Endothelial cell of umbilical vein (primary cell): ENCODE data around the gene KCNK1. TPM values are rescaled to one million over a fixed set of nuclear protein-coding genes. Genes with fewer than 3 reads are reported as not detected.

Source experiments
- BruUV-seq: library from RNA; stranded (reverse); fragments of 400-500 nt; replicated peaks from 2 replicates; lab custom pipeline; 2021; lab: Mats Ljungman, UMichigan
- CTCF ChIA-PET: fragments of 300-600, 350-600 bp; sonication (Branson Sonifier 250); formaldehyde crosslinking; loops from one replicate; lab custom pipeline; 2021; ENCODE audit warnings: antibody characterized with exemption, inconsistent platforms; lab: Charles Lee
- POLR2A ChIA-PET: fragments of 300-600, 350-600 bp; sonication (Branson Sonifier 250); formaldehyde crosslinking; loops from one replicate; lab custom pipeline; 2021; ENCODE audit warnings: antibody characterized with exemption, inconsistent platforms; lab: Charles Lee
- DNase-seq: peaks from one replicate; pipeline ENCODE4 v3.0.0-alpha.2; 2011; ENCODE audit warnings: low read depth, low spot score
- FAIRE-seq: peaks from 2 replicates; lab custom pipeline; 2011; peaks lifted over from hg19 to GRCh38; lab: Jason Lieb, UNC
- H2AFZ ChIP-seq: 2 replicates; pipeline ENCODE4 v1.6.0; 2012; ENCODE audit warnings: low read depth, low read length, control low read depth, inconsistent platforms
- H3K27ac ChIP-seq: 2 replicates; pipeline ENCODE4 v1.5.1; 2011; ENCODE audit warnings: low read depth, mild to moderate bottlenecking, control low read depth, low read length, moderate library complexity; ENCODE audit not compliant: insufficient read depth
- H3K27me3 ChIP-seq, 2 experiments: 2 replicates each; pipeline versions ENCODE4 v1.6.0 to v1.6.1; 2011; ENCODE audit warnings: low read length in 2 of 2, mixed read lengths in 1 of 2; ENCODE audit not compliant: control insufficient read depth in 2 of 2, insufficient read depth in 2 of 2
- H3K36me3 ChIP-seq, 2 experiments: 2 replicates in 1 of 2; 3 replicates in 1 of 2; pipeline ENCODE4 v1.5.1; 2011; ENCODE audit warnings: low read length in 2 of 2, mild to moderate bottlenecking in 1 of 2, moderate library complexity in 1 of 2; ENCODE audit not compliant: control insufficient read depth in 2 of 2, insufficient read depth in 2 of 2; ENCODE audit errors: extremely low read depth in 1 of 2
- H3K4me1 ChIP-seq: 3 replicates; pipeline ENCODE4 v1.5.1; 2011; ENCODE audit warnings: mild to moderate bottlenecking, low read length; ENCODE audit not compliant: control insufficient read depth, insufficient read depth; ENCODE audit errors: extremely low read depth
- H3K4me2 ChIP-seq: 2 replicates; pipeline ENCODE4 v1.6.1; 2011; ENCODE audit warnings: low read length, control low read depth, mixed read lengths; ENCODE audit not compliant: insufficient read depth
- H3K4me3 ChIP-seq, 3 experiments: fragments of 200-600 bp in 1 of 3; sonication (generic), shearing (Covaris generic) in 1 of 3; replicated peaks in 1 of 3; 2 replicates each; pipeline ENCODE4 v1.5.1; 2011 to 2016; ENCODE audit warnings: control low read depth in 3 of 3, low read length in 3 of 3, mild to moderate bottlenecking in 2 of 3, inconsistent platforms in 1 of 3, low read depth in 1 of 3, moderate library complexity in 1 of 3; ENCODE audit not compliant: insufficient read depth in 1 of 3
- H3K79me2 ChIP-seq: 2 replicates; pipeline ENCODE4 v1.6.0; 2012; ENCODE audit warnings: low read length, inconsistent platforms; ENCODE audit not compliant: control insufficient read depth, insufficient read depth
- H3K9ac ChIP-seq: replicated peaks from 2 replicates; pipeline ENCODE3; 2011; ENCODE audit warnings: low read length, control low read depth; ENCODE audit not compliant: insufficient read depth; ENCODE audit errors: extremely low read depth
- H3K9me1 ChIP-seq: replicated peaks from 3 replicates; pipeline ENCODE4 v1.6.0; 2011; ENCODE audit warnings: mild to moderate bottlenecking, low read length; ENCODE audit not compliant: control insufficient read depth, insufficient read depth; ENCODE audit errors: extremely low read depth
- H3K9me3 ChIP-seq: replicated peaks from 2 replicates; pipeline ENCODE4 v1.5.1; 2012; ENCODE audit warnings: low read length, inconsistent platforms; ENCODE audit not compliant: control insufficient read depth, insufficient read depth
- H4K20me1 ChIP-seq: replicated peaks from 2 replicates; pipeline ENCODE3; 2011; ENCODE audit warnings: mild to moderate bottlenecking, low read length; ENCODE audit not compliant: control insufficient read depth, insufficient read depth; ENCODE audit errors: extremely low read depth
- EZH2 ChIP-seq: IDR thresholded peaks from 2 replicates; pipeline ENCODE4 v1.6.1; 2012; ENCODE audit warnings: borderline replicate concordance, low read depth, mild to moderate bottlenecking, moderate library complexity, low read length, inconsistent platforms; ENCODE audit not compliant: severe bottlenecking
- JUN ChIP-seq: IDR thresholded peaks from 2 replicates; pipeline ENCODE4 v1.6.1; 2011; ENCODE audit warnings: borderline replicate concordance, low read depth; ENCODE audit not compliant: insufficient read length, insufficient read depth
- MYC ChIP-seq: IDR thresholded peaks from one replicate; pipeline ENCODE4 v1.6.1; 2011; ENCODE audit warnings: mild to moderate bottlenecking, low read depth, low read length
- dilution Hi-C: fragments of 300-500 bp; cut with MboI; formaldehyde crosslinking; loops from one replicate; pipeline ENCODE4 v1.15.0; 2019; ENCODE audit warnings: low sequenced_read_pairs; ENCODE audit not compliant: extremely low pct_ligation_motif_present
- intact Hi-C: fragments of 100-400 bp; cut with micrococcal nuclease; formaldehyde crosslinking; loops from one replicate; pipeline ENCODE4 v1.10.0; 2022
- polyA plus RNA-seq, 4 experiments: library from polyadenylated mRNA; depleted of rRNA in 3 of 4; stranded (reverse) in 3 of 4; unstranded in 1 of 4; fragments of >200 nt; gene quantifications; 2 replicates each; pipeline versions ENCODE4 v1.2.1 to v1.2.3, GENCODE V29; 2011 to 2012; ENCODE audit warnings: missing spikeins in 1 of 4
- total RNA-seq: library from RNA; stranded (reverse); gene quantifications from 2 replicates; pipeline ENCODE4 v1.2.3, GENCODE V29; 2021
- TF ChIP-seq, protein P1 (sequence below), 2 donors: IDR thresholded peaks; 1 replicate in 1 of 2; 2 replicates in 1 of 2; pipeline ENCODE4 v1.5.1; 2011; ENCODE audit warnings: low read length in 2 of 2, mild to moderate bottlenecking in 2 of 2, moderate library complexity in 2 of 2, control low read depth in 1 of 2, inconsistent platforms in 1 of 2, low read depth in 1 of 2; ENCODE audit not compliant: insufficient read depth in 1 of 2; ENCODE audit errors: extremely low read depth in 1 of 2
- TF ChIP-seq, protein P2 (sequence below): IDR thresholded peaks from 2 replicates; pipeline ENCODE4 v1.6.1; 2011; ENCODE audit not compliant: insufficient read depth, insufficient read length

The KCNK1 gene
- total and polyA plus RNA-seq, 2 donors (not counting 3 experiments of a cell fraction or from before 2014, with no cell fraction given), result 0.83 to 2.8 TPM

DNA sequence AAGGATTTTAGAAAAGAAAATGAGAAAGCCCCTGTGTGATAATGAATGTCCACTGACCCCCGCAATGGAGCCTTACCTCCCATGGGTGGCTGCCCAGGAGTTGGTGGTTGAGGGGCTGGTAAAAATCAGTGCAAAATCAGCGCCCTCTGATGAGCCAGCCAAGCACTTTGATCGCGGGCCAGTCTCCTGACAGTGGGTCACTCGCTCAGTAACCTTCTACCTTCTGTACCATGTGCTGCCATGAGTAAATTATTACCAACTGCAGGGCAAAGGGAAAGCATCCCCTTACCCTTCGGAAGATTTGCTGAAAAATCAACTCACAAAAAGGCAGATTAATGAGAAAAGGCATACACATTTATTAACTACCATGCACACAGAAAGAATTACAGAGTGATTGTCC, 58.8 kb downstream of the KCNK1 start:
- intact Hi-C loops, result no loop called here
- Histone ChIP-seq H3K9me3 (no peaks in the 10 kb centered on the region), H4K20me1 (no peaks in the 10 kb centered on the region), H3K4me3 (no peak overlapping the region), H2AFZ (no peak overlapping the region), H3K9me1 (no peaks in the 10 kb centered on the region), H3K79me2 (no peaks in the 10 kb centered on the region), H3K4me2 (no peak overlapping the region), H3K9ac (no peak overlapping the region), H3K27ac (no peak overlapping the region), H3K27me3 (no peaks in the 10 kb centered on the region), H3K4me1 (no peaks in the 10 kb centered on the region), H3K36me3 (no peaks in the 10 kb centered on the region)
- DNase-seq (no peak), FAIRE-seq (no peak)
- dilution Hi-C loops, result no loop called here
- TF ChIP-seq, protein P1, sequence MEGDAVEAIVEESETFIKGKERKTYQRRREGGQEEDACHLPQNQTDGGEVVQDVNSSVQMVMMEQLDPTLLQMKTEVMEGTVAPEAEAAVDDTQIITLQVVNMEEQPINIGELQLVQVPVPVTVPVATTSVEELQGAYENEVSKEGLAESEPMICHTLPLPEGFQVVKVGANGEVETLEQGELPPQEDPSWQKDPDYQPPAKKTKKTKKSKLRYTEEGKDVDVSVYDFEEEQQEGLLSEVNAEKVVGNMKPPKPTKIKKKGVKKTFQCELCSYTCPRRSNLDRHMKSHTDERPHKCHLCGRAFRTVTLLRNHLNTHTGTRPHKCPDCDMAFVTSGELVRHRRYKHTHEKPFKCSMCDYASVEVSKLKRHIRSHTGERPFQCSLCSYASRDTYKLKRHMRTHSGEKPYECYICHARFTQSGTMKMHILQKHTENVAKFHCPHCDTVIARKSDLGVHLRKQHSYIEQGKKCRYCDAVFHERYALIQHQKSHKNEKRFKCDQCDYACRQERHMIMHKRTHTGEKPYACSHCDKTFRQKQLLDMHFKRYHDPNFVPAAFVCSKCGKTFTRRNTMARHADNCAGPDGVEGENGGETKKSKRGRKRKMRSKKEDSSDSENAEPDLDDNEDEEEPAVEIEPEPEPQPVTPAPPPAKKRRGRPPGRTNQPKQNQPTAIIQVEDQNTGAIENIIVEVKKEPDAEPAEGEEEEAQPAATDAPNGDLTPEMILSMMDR (IDR thresholded peaks at IDR 0.05; ENCODE audit: extremely low read depth in 1 of 2, insufficient read depth in 1 of 2, low read depth in 1 of 2, low read length in 2 of 2), result no peak
- TF ChIP-seq EZH2 (no peak), JUN (no peak)
- ChIA-PET CTCF (no interaction called here), POLR2A (no interaction called here)
- BruUV-seq, result no TSS peak

DNA sequence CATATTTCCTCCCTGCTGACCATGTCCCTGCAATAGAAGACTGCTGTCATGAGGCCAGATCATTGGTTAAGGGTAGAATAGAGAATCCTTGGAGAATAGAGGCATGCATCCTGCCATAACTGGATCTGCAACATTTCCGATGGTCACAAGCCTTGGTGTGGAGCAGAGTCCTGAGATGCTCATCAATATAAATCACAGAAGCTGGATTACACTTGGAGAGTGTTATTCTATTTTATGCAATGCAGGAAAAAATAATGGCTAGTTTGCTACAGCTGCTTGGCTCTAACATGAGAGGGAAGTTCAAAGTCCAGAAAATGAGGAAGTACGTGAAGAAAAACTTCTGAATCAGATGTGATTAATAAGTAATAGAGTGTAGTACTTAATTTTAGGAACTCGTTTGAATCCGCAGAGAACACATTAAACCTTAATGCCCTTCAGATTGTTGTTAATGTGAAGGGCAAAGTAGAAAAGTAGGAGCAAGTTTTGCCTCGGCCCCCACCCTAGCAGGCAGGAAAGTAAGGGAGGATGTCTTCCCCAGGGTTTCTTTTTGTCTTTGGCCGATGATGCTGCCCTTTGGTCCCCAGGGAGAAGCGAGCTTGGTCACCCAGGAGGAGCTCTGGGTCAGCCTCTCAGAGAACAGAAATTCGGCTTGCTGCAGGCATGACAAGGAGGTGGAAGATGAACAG, 59.5 kb downstream of the KCNK1 start:
- FAIRE-seq (no peak), DNase-seq (no peak)
- Histone ChIP-seq H3K79me2 (no peaks in the 10 kb centered on the region), H4K20me1 (no peaks in the 10 kb centered on the region), H3K36me3 (no peaks in the 10 kb centered on the region), H3K9ac (no peak overlapping the region), H3K4me3 (no peak overlapping the region), H3K9me1 (no peaks in the 10 kb centered on the region), H3K27ac (no peak overlapping the region), H3K4me2 (no peak overlapping the region), H3K9me3 (no peaks in the 10 kb centered on the region), H3K4me1 (no peaks in the 10 kb centered on the region), H2AFZ (no peak overlapping the region), H3K27me3 (no peaks in the 10 kb centered on the region)
- ChIA-PET POLR2A (no interaction called here), CTCF (no interaction called here)
- no peak for TF ChIP-seq MYC
- TF ChIP-seq, protein P2, sequence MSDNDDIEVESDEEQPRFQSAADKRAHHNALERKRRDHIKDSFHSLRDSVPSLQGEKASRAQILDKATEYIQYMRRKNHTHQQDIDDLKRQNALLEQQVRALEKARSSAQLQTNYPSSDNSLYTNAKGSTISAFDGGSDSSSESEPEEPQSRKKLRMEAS, result no peak
- BruUV-seq, result no TSS peak
- dilution Hi-C loops, result no loop called here
- intact Hi-C loops, result no loop called here
